MM.1S (cell line): ENCODE measurements around the gene NHSL2.

Experiments
- CTCF ChIP-seq: fragments of 300-600 bp; sonication (generic); IDR thresholded peaks from 2 replicates; pipeline ENCODE4 v1.5.1; 2016; ENCODE audit warnings: antibody characterized with exemption, low read length, mixed read lengths
- EZH2 ChIP-seq: fragments of 300-600 bp; sonication (generic); optimal IDR thresholded peaks from 2 replicates; pipeline ENCODE3; 2017; ENCODE audit warnings: low read depth, mild to moderate bottlenecking, antibody characterized with exemption, low read length, mixed read lengths
- EZH2phosphoT487 ChIP-seq: fragments of 300-600 bp; sonication (generic); IDR thresholded peaks from 2 replicates; pipeline ENCODE4 v1.6.1; 2018; ENCODE audit warnings: antibody characterized with exemption, low read length

DNA sequence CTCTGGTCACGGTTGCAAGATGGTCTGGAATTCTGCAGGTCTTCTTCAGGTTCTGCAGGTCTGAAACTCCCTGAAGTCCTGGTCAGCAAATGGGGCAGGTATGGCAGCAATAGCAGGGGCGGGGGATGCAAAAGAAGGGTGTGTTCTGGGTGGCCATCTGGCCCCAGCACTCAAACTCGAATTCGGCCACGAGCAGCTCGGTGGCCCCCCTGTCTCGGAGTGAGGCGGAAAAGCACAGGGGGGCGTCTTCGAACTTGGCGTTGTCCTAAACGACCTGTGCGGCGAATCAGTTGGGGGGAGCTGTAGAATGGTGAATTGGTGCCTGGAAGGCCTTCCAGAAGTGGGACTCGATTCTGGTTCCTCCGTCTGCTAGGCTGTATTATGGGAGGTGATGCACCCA is 219.0 kb downstream of the NHSL2 start:
- TF ChIP-seq CTCF (no peak), EZH2phosphoT487 (no peak), EZH2 (no peak)
